Astrocyte of the cerebellum (primary cell): ENCODE data around the gene NFYC.

Experiments used
- DNase-seq: peaks from one replicate; pipeline ENCODE4 v3.0.0-alpha.2; 2011; ENCODE audit warnings: low read depth
- H3K4me3 ChIP-seq: 2 replicates; pipeline ENCODE4 v1.5.1; 2011; ENCODE audit warnings: mild to moderate bottlenecking, low read depth, low read length, moderate library complexity
- CTCF ChIP-seq: IDR thresholded peaks from 2 replicates; pipeline ENCODE4 v1.5.1; 2012; ENCODE audit warnings: low read length, low read depth, moderate library complexity, mild to moderate bottlenecking; ENCODE audit errors: missing control alignments
- in situ Hi-C: cut with HindIII; loops from 2 replicates; pipeline ENCODE4 v1.10.0; 2017; ENCODE audit warnings: low sequenced_read_pairs

The NFYC gene

DNA sequence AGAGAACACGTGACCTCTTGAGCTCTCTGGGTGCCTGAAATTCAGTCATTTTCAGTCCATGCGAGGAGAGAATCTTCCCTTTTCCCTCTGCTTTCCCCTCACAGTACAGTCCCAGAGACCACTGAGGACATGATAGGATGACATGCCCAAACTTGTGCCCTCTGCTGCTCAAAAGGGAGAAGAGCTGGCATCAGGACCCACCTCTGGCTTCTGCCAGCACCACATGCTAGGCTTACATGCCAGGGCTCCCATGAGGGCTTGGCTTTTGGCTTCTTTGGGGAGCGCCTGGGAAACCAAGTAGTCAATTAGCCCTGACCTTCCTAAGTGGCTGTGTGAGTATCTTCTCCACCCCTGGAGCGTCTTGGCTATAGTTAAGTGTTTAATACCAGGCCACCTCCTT, 78.3 kb downstream of the NFYC start:
- peak; percentile 25 for TF ChIP-seq CTCF
- no peak overlapping the region for H3K4me3 ChIP-seq
- DNase-seq, result no peak
- in situ Hi-C loops, result loop anchor here (5.0 kb wide), 1 partner anchor 82 kb away; no protein-coding TSS in a partner anchor

DNA sequence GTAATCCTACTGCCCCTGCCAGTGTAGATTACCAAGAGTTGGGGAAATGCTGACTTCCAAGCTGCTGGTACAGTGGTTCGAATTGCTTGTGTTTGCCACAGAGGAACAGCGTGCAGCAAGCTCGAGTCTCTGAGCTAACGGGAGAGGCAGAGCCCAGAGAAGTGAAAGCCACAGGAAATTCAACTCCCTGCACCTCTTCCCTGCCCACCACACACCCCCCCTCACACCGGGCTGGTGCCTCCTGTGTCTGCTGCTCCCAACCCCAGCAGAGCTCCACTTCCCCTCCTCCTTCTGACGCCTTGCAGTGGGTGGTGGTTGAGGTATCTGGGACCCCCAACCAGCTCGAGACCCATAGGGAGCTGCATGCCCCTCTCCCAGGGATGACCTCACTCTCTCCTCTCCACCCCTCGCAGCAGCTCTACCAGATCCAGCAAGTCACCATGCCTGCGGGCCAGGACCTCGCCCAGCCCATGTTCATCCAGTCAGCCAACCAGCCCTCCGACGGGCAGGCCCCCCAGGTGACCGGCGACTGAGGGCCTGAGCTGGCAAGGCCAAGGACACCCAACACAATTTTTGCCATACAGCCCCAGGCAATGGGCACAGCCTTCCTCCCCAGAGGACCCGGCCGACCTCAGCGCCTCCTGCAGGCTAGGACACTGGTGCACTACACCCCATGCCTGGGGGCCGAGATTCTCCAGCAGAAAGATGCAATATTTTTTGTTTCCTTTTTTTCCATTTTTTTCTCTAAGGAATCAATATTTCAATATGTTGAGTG, 79.0 kb downstream of the NFYC start:
- no peak for TF ChIP-seq CTCF
- in situ Hi-C loops, result no loop called here
- H3K4me3 ChIP-seq, result no peak overlapping the region
- DNase-seq, result no peak

- no peak for DNase-seq
- no peak for TF ChIP-seq CTCF
- no peak overlapping the region for H3K4me3 ChIP-seq
- in situ Hi-C loops, result no loop called here
Measured at GRCh38 chr1:40772146-40772955, 80.8 kb downstream of the NFYC start.

GRCh38 chr1:40773748-40774265, 82.3 kb downstream of the NFYC start:
- in situ Hi-C loops, result no loop called here
- DNase-seq, result no peak
- no peak overlapping the region for H3K4me3 ChIP-seq
- TF ChIP-seq CTCF, result no peak

GRCh38 chr1:40774266-40774998, 82.9 kb downstream of the NFYC start:
- no peak overlapping the region for H3K4me3 ChIP-seq
- no peak for DNase-seq
- peak; percentile 81 for TF ChIP-seq CTCF
- in situ Hi-C loops, result no loop called here
